ENCODE data around the gene PPBP.
"Not testable (repeated sequence)": the region's sequence is repeated elsewhere in the genome, so short reads cannot be mapped to it uniquely, and the experiment has no call there.

The PPBP gene

GRCh38 chr4:73979407-73979957 lies 8.5 kb downstream of the PPBP start:
- no peaks in the 10 kb centered on the region for H3K4me1 Mint-ChIP-seq (ENCODE audit: low read depth)
- peaks cover 4% of the 10 kb centered on the region for H3K27me3 Mint-ChIP-seq
- no peak for DNase-seq
- H3K4me3 Mint-ChIP-seq, result no peak overlapping the region
- H3K36me3 Mint-ChIP-seq (ENCODE audit: low read depth), result no peaks in the 10 kb centered on the region
- H3K27ac Mint-ChIP-seq, result no peak overlapping the region
- peaks cover 7% of the 10 kb centered on the region for H3K9me3 Mint-ChIP-seq

- H3K36me3 Mint-ChIP-seq (ENCODE audit: low read depth), result no peaks in the 10 kb centered on the region
- H3K27ac Mint-ChIP-seq, result no peak overlapping the region
- H3K9me3 Mint-ChIP-seq, result peaks cover 7% of the 10 kb centered on the region
- no peak overlapping the region for H3K4me3 Mint-ChIP-seq
- no peak for DNase-seq
- no peaks in the 10 kb centered on the region for H3K4me1 Mint-ChIP-seq (ENCODE audit: low read depth)
- peaks cover 4% of the 10 kb centered on the region for H3K27me3 Mint-ChIP-seq
Observed at GRCh38 chr4:73978886-73979285, 9.1 kb downstream of the PPBP start.

- Mint-ChIP-seq H3K27me3 (peaks cover 4% of the 10 kb centered on the region), H3K27ac (no peak overlapping the region), H3K4me1 (ENCODE audit: low read depth) (no peaks in the 10 kb centered on the region), H3K4me3 (no peak overlapping the region), H3K36me3 (ENCODE audit: low read depth) (no peaks in the 10 kb centered on the region), H3K9me3 (peaks cover 13% of the 10 kb centered on the region)
- DNase-seq, result no peak
Observed at GRCh38 chr4:73976716-73977115, 11.3 kb downstream of the PPBP start.

DNA sequence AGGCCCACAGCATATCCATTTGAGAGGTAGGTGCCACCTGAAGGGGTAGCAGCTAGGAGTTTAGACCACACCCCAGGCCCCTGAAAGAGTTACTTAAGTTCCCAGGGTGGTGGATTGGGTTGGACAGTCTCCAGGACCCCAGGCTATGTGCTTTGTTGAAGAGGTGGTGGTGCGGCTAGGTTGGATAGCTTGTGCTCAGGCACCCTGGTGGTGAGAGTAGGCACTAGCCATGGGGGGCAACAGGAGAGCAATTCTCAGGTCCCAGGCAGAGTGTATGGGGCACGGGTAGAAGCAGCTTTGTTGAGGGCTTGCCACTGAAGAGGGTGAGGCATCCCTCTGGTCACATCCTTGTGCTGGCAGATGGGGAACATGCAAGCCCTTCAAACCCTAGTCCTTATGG lies 11.8 kb downstream of the PPBP start:
- H3K27me3 Mint-ChIP-seq, result peaks cover 2% of the 10 kb centered on the region
- peaks cover 17% of the 10 kb centered on the region for H3K9me3 Mint-ChIP-seq
- H3K36me3 Mint-ChIP-seq (ENCODE audit: low read depth), result no peaks in the 10 kb centered on the region
- H3K27ac Mint-ChIP-seq, result no peak overlapping the region
- no peaks in the 10 kb centered on the region for H3K4me1 Mint-ChIP-seq (ENCODE audit: low read depth)
- DNase-seq, result no peak
- H3K4me3 Mint-ChIP-seq, result no peak overlapping the region

DNA sequence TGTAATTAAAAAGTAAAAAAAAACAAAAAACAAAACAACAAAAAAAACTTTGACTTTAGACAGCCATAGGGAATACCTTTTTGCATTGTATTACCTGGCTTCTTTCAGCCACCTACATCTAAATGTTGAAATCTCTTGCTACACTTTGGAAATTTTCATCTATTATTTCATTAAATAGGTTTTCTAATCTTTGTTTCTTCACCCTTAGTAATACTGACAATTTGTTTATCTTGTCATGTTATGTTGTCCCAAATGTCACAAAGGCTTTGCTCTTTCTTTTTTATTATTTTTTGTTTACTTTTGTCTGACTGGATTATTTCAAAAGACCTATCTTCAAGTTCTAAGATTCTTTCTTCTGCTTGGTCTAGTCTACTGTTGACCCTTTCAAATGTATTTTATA lies 13.6 kb downstream of the PPBP start:
- no peak for DNase-seq
- H3K36me3 Mint-ChIP-seq (ENCODE audit: low read depth), result no peaks in the 10 kb centered on the region
- peaks cover 30% of the 10 kb centered on the region for H3K9me3 Mint-ChIP-seq
- H3K27ac Mint-ChIP-seq, result no peak overlapping the region
- no peaks in the 10 kb centered on the region for H3K27me3 Mint-ChIP-seq
- no peaks in the 10 kb centered on the region for H3K4me1 Mint-ChIP-seq (ENCODE audit: low read depth)
- H3K4me3 Mint-ChIP-seq, result no peak overlapping the region

DNA sequence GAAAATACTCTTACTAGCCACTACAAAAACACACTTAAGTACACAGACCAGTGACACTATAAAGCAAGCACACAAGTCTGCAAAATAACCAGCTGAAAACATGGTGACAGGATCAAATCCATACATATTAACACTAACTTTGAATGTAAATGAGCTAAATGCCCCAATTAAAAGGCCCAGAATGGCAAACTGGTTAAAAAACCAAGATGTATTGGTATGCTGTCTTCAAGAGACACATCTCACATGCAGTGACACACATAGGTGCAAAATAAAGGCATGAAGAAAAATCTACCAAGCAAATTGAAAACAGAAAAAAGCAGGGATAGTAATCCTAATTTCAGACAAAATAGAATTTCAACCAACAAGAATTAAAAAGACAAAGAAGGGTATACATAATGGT lies 17.0 kb downstream of the PPBP start:
- Mint-ChIP-seq H3K9me3 (peaks cover 32% of the 10 kb centered on the region), H3K27ac (no peak overlapping the region), H3K4me3 (no peak overlapping the region), H3K36me3 (ENCODE audit: low read depth) (no peaks in the 10 kb centered on the region), H3K27me3 (no peaks in the 10 kb centered on the region), H3K4me1 (ENCODE audit: low read depth) (no peaks in the 10 kb centered on the region)
- no peak for DNase-seq

DNA sequence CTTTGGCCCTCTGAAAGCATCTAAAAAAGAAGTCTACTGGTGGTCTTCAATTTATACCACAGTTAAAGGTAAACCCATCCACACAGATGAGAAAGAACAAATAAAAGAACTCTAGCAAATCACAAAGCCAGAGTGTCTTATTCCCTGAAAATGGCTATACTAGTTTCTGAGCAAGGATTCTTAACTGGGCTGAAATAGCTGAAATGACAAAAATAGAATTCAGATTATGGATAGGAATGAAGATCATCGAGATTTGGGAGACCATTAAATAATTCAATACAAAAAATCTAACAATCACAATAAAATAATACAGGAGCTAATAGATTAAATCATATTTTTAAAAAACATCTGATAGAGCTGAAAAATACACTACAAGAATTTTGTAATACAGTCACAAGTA lies 18.0 kb downstream of the PPBP start:
- Mint-ChIP-seq H3K9me3 (peaks cover 26% of the 10 kb centered on the region), H3K27ac (no peak overlapping the region)

GRCh38 chr4:73967866-73968265 lies 20.1 kb downstream of the PPBP start:
- Mint-ChIP-seq H3K36me3 (ENCODE audit: low read depth) (no peaks in the 10 kb centered on the region), H3K4me1 (ENCODE audit: low read depth) (no peaks in the 10 kb centered on the region), H3K27me3 (peaks cover 3% of the 10 kb centered on the region), H3K9me3 (peaks cover 30% of the 10 kb centered on the region), H3K27ac (no peak overlapping the region), H3K4me3 (no peak overlapping the region)
- no peak for DNase-seq

More for the DNA sequence above, 18.0 kb downstream of the PPBP start:
- no peak overlapping the region for H3K4me3 Mint-ChIP-seq
- DNase-seq, result no peak
- H3K4me1 Mint-ChIP-seq (ENCODE audit: low read depth), result no peaks in the 10 kb centered on the region
- H3K27me3 Mint-ChIP-seq, result no peaks in the 10 kb centered on the region
- H3K36me3 Mint-ChIP-seq (ENCODE audit: low read depth), result no peaks in the 10 kb centered on the region

DNA sequence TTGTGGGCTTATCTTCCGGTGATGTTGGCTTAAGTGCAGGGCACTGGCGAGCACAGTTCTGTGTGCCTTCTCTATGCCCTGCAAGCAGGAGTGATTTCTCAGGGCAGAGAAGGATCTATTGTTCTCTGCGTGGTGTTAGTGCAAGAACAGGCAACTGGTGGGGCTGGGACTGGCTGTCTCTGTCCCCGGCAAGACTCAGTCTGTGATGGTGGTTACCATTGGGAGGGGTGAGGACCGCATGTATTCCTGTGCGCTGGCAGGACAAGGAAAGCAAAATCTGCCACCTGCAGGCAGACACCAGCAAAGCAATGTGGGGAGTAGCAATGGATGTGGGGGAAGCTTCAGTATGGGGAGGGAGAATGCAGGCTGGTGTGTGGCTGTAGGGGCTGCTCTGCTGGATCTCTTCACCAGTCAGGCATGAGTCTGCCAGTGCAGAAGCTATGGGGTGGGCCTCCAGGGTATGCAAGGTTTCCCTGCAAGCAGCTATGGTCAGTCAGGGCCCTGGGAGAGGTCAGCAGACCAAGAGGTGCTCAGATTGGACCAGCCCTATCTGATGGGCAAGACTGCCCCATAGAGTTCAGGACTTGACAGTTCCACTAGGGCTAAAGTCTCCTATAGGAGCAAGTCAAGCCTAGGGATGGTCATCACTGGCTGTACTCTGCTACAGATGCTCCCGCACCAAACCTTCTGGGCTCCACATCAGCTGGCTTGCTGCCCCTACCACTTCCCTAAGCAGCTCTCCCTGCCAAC lies 23.0 kb downstream of the PPBP start:
- Mint-ChIP-seq H3K9me3 (peaks cover 25% of the 10 kb centered on the region), H3K4me3 (no peak overlapping the region), H3K27ac (no peak overlapping the region), H3K36me3 (ENCODE audit: low read depth) (no peaks in the 10 kb centered on the region), H3K4me1 (ENCODE audit: low read depth) (no peaks in the 10 kb centered on the region), H3K27me3 (peaks cover 3% of the 10 kb centered on the region)
- no peak for DNase-seq

DNA sequence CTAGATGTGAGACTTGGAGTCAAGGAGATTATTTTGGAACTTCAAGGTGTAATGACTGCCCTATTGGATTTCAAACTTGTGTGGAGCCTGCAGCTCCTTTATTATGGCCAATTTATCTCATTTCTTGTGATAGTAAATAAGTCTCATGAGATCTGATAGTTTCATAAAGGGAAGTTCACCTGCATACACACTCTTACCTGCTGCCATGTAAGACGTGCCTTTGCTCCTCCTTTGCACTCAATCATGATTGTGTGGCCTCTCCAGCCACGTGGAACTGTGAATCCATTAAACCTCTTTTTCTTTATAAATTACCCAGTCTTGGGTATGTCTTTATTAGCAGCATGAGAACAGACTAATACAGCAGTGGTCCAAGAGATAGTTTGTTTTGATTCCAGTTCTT lies 25.3 kb downstream of the PPBP start:
- no peaks in the 10 kb centered on the region for H3K4me1 Mint-ChIP-seq (ENCODE audit: low read depth)
- peaks cover 3% of the 10 kb centered on the region for H3K27me3 Mint-ChIP-seq
- peaks cover 30% of the 10 kb centered on the region for H3K9me3 Mint-ChIP-seq
- no peak overlapping the region for H3K4me3 Mint-ChIP-seq
- no peak for DNase-seq
- H3K36me3 Mint-ChIP-seq (ENCODE audit: low read depth), result no peaks in the 10 kb centered on the region
- H3K27ac Mint-ChIP-seq, result no peak overlapping the region

DNA sequence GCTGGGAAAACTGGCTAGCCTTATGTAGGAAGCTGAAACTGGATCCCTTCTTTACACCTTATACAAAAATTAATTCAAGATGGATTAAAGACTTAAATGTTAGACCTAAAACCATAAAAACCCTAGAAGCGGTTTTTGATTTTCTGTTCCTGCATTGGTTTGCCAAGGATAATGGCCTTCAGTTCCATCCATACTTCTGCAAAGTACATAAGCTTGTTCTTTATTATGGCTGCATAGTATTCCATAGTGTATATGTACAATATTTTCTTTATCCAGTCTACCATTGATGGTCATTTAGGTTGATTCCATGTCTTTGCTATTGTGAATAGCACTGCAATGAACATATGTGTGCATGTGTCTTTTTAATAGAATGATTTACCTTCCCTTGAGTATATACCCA lies 28.9 kb downstream of the PPBP start:
- not testable (repeated sequence) for H3K4me1 Mint-ChIP-seq (ENCODE audit: low read depth); DNase-seq; H3K27me3 Mint-ChIP-seq; H3K27ac Mint-ChIP-seq; H3K36me3 Mint-ChIP-seq (ENCODE audit: low read depth); H3K4me3 Mint-ChIP-seq
- peaks cover 36% of the 10 kb centered on the region for H3K9me3 Mint-ChIP-seq

- Mint-ChIP-seq H3K4me1 (ENCODE audit: low read depth) (no peaks in the 10 kb centered on the region), H3K27me3 (no peaks in the 10 kb centered on the region), H3K4me3 (no peak overlapping the region), H3K9me3 (peaks cover 11% of the 10 kb centered on the region), H3K27ac (no peak overlapping the region), H3K36me3 (ENCODE audit: low read depth) (no peaks in the 10 kb centered on the region)
- DNase-seq, result no peak
Observed at GRCh38 chr4:73952352-73952751, 35.6 kb downstream of the PPBP start.

DNA sequence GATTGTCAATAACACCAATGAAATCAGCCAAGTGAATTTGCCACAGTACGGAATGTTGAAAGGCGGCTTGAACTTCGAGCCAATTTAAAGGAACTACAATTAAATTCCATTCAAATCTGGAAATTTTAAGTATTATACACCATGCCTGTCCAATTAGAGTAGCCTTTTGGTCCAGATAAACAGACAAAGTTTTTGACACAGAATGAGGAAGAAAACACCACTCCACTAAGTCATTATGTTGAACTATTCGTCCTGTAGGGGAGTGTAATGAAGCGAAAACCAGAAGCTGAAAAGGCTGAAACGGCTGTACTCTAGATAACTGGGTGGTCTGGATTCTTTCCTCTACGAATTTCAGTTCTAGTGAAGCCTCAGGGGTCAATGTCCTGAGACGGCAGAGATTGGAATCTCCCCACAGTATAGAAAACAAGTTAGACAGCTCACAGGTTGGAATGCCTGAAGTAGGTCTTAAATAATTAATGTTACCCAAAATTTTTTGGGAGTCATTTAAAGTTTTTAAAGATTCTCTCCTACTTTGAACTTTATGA lies 37.5 kb downstream of the PPBP start:
- H3K27me3 Mint-ChIP-seq; H3K4me3 Mint-ChIP-seq; H3K4me1 Mint-ChIP-seq (ENCODE audit: low read depth); H3K9me3 Mint-ChIP-seq; H3K36me3 Mint-ChIP-seq (ENCODE audit: low read depth); H3K27ac Mint-ChIP-seq; DNase-seq: not testable (repeated sequence)

DNA sequence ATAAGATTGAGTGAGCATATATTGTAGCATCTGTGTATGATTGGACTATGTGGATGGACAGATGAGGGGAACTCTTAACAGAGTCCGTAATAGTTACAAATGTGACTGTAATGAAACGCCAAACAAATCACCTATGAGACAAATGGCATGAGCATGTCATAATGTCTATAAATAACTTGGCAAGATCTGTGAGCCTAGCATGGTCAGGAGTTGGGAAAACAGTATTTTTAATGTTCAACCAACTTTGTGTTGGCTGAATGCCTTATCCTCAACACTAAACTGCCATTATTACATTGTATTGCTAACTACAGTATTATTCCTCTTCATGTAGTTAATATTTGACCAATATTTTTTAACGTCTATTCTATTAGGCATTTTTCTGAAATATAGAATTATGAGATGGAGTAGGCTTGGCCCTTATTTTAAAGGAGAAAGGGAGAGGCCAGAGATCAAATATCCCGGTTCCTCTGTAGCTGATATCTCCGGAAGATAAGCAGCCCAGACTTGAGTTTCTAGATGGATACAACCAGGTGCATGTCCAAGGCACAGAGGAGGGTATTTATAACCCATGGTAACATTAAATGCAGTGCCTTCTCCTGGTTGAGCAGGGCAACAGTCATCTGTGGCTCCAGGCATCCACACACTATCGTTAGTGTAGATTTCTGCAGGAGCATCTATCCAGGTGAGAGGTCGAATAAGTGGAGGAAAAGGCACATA lies 38.8 kb downstream of the PPBP start:
- Mint-ChIP-seq H3K27ac (no peak overlapping the region), H3K36me3 (ENCODE audit: low read depth) (no peaks in the 10 kb centered on the region), H3K4me1 (ENCODE audit: low read depth) (no peaks in the 10 kb centered on the region), H3K4me3 (no peak overlapping the region), H3K27me3 (peaks cover 14% of the 10 kb centered on the region), H3K9me3 (no peaks in the 10 kb centered on the region)
- DNase-seq, result no peak

GRCh38 chr4:73948291-73948690 lies 39.7 kb downstream of the PPBP start:
- no peaks in the 10 kb centered on the region for H3K36me3 Mint-ChIP-seq (ENCODE audit: low read depth)
- no peak for DNase-seq
- H3K4me1 Mint-ChIP-seq (ENCODE audit: low read depth), result no peaks in the 10 kb centered on the region
- H3K27me3 Mint-ChIP-seq, result peaks cover 20% of the 10 kb centered on the region
- no peak overlapping the region for H3K27ac Mint-ChIP-seq
- no peak overlapping the region for H3K4me3 Mint-ChIP-seq
- no peaks in the 10 kb centered on the region for H3K9me3 Mint-ChIP-seq
